GM21737 (cell line): ENCODE measurements around the gene TRIP12.
A peak's percentile ranks its signal among the peaks of the same experiment; 100 is the strongest.
"Not testable (repeated sequence)": the region's sequence is repeated elsewhere in the genome, so short reads cannot be mapped to it uniquely, and the experiment has no call there.

Experiments used
- ATAC-seq: cut with Tn5 transposase; IDR thresholded peaks from one replicate; pipeline ENCODE4 v1.9.1; 2021; ENCODE audit warnings: mild to moderate bottlenecking, moderate library complexity; ENCODE audit not compliant: unreplicated experiment

The TRIP12 gene

GRCh38 chr2:229921892-229922448 is at the start of gene TRIP12:
TRIP12 (minus strand) TSS chr2:229922009; CDS start chr2:229880079, 41,930 bp downstream.
- peak; percentile 67 for ATAC-seq

- no peak for ATAC-seq
Measured at GRCh38 chr2:229971298-229971790, 49.5 kb upstream of the TRIP12 start.

- no peak for ATAC-seq
Measured at GRCh38 chr2:229970406-229970805, 48.6 kb upstream of the TRIP12 start.

- ATAC-seq: no peak
Measured at GRCh38 chr2:229969921-229970320, 48.1 kb upstream of the TRIP12 start.

GRCh38 chr2:229963596-229963995 is 41.8 kb upstream of the TRIP12 start:
- not testable (repeated sequence) for ATAC-seq

GRCh38 chr2:229956491-229956890 is 34.7 kb upstream of the TRIP12 start:
- no peak for ATAC-seq

- ATAC-seq: no peak
Measured at GRCh38 chr2:229955663-229956062, 33.9 kb upstream of the TRIP12 start.

- ATAC-seq: no peak
Measured at GRCh38 chr2:229952256-229952835, 30.5 kb upstream of the TRIP12 start.

- ATAC-seq: no peak
Measured at GRCh38 chr2:229947544-229947943, 25.7 kb upstream of the TRIP12 start.

- no peak for ATAC-seq
Measured at GRCh38 chr2:229945975-229946374, 24.2 kb upstream of the TRIP12 start.

GRCh38 chr2:229943770-229944449 is 22.1 kb upstream of the TRIP12 start:
- no peak for ATAC-seq

GRCh38 chr2:229943171-229943570 is 21.4 kb upstream of the TRIP12 start:
- no peak for ATAC-seq

- ATAC-seq: no peak
Measured at GRCh38 chr2:229942671-229943070, 20.9 kb upstream of the TRIP12 start.

GRCh38 chr2:229937537-229937936 is 15.7 kb upstream of the TRIP12 start:
- ATAC-seq: no peak

- no peak for ATAC-seq
Measured at GRCh38 chr2:229931241-229931640, 9.4 kb upstream of the TRIP12 start.

GRCh38 chr2:229930656-229931055 is 8.8 kb upstream of the TRIP12 start:
- no peak for ATAC-seq

- no peak for ATAC-seq
Measured at GRCh38 chr2:229927817-229928321, 6.1 kb upstream of the TRIP12 start.

GRCh38 chr2:229925201-229925600 is 3.4 kb upstream of the TRIP12 start:
- no peak for ATAC-seq

GRCh38 chr2:229924541-229924940 is 2.7 kb upstream of the TRIP12 start:
- ATAC-seq: not testable (repeated sequence)

- ATAC-seq: peak; percentile 52
Measured at GRCh38 chr2:229922449-229923386, 909 bp upstream of the TRIP12 start, which contains the start of gene FBXO36. FBXO36 (plus strand) TSS chr2:229922503; CDS start chr2:229922514, 11 bp downstream.
